Uterus (tissue), 2 donors: Measurements from ENCODE around the gene GPAM.

Experiments used
- CTCF ChIP-seq, 4 experiments: fragments of 200-600 bp in 2 of 4; fragments of 450-650 bp in 2 of 4; sonication (generic) in 2 of 4; IDR thresholded peaks; one replicate each; pipeline ENCODE4 v1.5.1; 2016 to 2019; ENCODE audit warnings: antibody characterized with exemption in 4 of 4, mild to moderate bottlenecking in 2 of 4, moderate library complexity in 1 of 4
- POLR2A ChIP-seq, 2 donors: fragments of 450-650 bp; IDR thresholded peaks; one replicate each; pipeline ENCODE4 v1.6.1; 2016; ENCODE audit warnings: antibody characterized with exemption in 2 of 2, mild to moderate bottlenecking in 1 of 2, moderate library complexity in 1 of 2

- TF ChIP-seq POLR2A (IDR thresholded peaks at IDR 0.05) (no peak), CTCF (IDR thresholded peaks at IDR 0.05) (no peak)
These were observed 40.2 kb upstream of the GPAM start for GRCh38 chr10:112223725-112224124.
